WTC11 (cell line): ENCODE results near the gene PHLDA3.

ENCODE experiments used
- ZNF138 ChIP-seq: sonication (generic); formaldehyde crosslinking; conservative IDR thresholded peaks from 2 replicates; pipeline ENCODE4 v1.8.1; 2022; ENCODE audit warnings: mild to moderate bottlenecking, moderate library complexity, missing genetic modification reagents
- TF ChIP-seq, protein P1 (sequence below): fragments of 200-600 bp; IDR thresholded peaks from 2 replicates; pipeline ENCODE4 v1.8.0; 2022; ENCODE audit warnings: antibody characterized with exemption

DNA sequence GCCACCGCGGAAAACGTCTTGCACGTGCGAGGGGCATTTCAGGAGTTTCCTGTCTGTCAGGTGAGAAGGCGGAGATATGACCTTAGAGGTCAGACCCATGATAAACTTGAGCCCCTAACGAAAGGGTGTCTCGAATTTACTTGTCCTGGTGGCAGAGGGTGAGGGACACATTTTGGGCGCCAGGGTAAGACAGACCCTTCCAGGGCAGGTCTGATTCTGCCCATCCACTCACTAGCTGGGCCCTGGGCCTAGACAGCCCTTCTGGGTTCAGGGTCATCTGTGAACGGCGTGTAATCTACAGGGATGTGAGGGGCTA, 38.3 kb upstream of the PHLDA3 start:
- TF ChIP-seq, protein P1, sequence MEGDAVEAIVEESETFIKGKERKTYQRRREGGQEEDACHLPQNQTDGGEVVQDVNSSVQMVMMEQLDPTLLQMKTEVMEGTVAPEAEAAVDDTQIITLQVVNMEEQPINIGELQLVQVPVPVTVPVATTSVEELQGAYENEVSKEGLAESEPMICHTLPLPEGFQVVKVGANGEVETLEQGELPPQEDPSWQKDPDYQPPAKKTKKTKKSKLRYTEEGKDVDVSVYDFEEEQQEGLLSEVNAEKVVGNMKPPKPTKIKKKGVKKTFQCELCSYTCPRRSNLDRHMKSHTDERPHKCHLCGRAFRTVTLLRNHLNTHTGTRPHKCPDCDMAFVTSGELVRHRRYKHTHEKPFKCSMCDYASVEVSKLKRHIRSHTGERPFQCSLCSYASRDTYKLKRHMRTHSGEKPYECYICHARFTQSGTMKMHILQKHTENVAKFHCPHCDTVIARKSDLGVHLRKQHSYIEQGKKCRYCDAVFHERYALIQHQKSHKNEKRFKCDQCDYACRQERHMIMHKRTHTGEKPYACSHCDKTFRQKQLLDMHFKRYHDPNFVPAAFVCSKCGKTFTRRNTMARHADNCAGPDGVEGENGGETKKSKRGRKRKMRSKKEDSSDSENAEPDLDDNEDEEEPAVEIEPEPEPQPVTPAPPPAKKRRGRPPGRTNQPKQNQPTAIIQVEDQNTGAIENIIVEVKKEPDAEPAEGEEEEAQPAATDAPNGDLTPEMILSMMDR = no peak
- no peak for TF ChIP-seq ZNF138 (CRISPR knock-in tag)
